HG03558 (cell line): Measurements from ENCODE around the gene TRAPPC6A.

Experiments
- ATAC-seq: cut with Tn5 transposase; IDR thresholded peaks from one replicate; pipeline ENCODE4 v1.9.1; 2021; ENCODE audit warnings: moderate number of reproducible peaks; ENCODE audit not compliant: unreplicated experiment; ENCODE audit errors: extremely low read depth

Gene TRAPPC6A, protein sequence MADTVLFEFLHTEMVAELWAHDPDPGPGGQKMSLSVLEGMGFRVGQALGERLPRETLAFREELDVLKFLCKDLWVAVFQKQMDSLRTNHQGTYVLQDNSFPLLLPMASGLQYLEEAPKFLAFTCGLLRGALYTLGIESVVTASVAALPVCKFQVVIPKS

GRCh38 chr19:45177817-45178261, at the start of gene TRAPPC6A:
Gene TRAPPC6A, minus strand, starts transcription at chr19:45178237. Its CDS starts 19 bp downstream, at chr19:45178218.
- no peak for ATAC-seq

- no peak for ATAC-seq
These were observed 46.6 kb upstream of the TRAPPC6A start for GRCh38 chr19:45224645-45225044.

DNA sequence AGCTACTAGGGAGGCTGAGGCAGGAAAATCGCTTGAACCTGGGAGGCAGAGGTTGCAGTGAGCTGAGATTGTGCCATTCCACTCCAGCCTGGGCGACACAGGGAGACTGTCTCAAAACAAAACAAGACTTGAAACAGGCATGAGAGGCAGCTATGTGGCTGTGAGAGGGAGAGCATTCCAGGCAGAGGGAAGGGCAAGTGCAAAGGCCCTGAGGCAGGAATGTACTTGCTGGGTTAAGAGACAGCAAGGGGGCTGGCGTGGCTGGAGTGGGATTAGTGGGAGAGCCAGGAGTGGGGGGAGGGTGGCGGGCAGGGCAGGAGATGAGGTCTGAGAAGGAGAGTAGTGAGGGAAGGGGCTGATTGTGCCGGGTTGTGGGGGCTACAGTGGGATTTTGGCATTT, 45.8 kb upstream of the TRAPPC6A start:
- ATAC-seq: no peak

DNA sequence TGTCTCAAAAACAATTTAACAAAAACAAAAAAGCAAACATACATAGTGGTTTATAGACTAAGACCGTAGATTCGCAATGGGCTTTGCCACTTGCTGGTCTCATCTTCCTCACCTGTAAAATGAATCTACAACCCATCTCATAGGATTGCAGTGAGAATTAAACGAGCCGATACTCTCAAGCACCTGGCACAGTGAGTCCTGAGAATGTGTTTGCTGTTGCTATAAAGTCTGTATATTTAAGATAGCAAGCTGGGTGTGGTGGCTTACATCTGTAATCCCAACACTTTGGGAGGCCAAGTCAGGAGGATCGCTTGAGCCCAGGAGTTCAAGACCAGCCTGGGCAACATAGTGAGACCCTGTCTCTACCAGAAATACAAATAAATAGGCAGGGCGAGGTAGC, 44.7 kb upstream of the TRAPPC6A start:
- no peak for ATAC-seq

- ATAC-seq: no peak
These were observed 41.1 kb upstream of the TRAPPC6A start for GRCh38 chr19:45218911-45219743.

GRCh38 chr19:45218426-45218825, 40.4 kb upstream of the TRAPPC6A start:
- no peak for ATAC-seq

GRCh38 chr19:45217957-45218334, 39.9 kb upstream of the TRAPPC6A start:
- no peak for ATAC-seq

GRCh38 chr19:45217193-45217956, 39.3 kb upstream of the TRAPPC6A start:
- ATAC-seq: no peak

- ATAC-seq: no peak
These were observed 38.6 kb upstream of the TRAPPC6A start for GRCh38 chr19:45216667-45217066.

GRCh38 chr19:45215391-45216191, 37.6 kb upstream of the TRAPPC6A start:
- no peak for ATAC-seq

DNA sequence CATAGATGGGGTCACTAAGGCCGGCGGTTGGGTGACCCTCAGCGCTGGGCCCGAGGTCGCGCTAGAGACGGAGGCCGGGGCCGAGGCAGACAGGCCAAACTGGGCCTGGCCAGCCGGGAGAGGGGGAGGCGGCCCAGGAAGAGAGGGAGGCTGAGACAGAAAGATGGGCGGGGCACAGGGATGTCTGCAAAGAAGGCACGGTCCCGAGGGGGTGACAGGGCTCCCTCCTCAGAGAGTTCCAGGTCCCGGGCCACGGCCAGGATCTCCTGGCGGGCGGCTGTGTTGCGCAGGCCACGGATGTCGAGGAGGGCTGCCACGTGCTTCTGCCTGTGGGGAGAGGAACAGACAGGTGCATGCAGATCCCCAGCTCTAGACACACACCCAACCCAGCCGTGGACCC, 35.0 kb upstream of the TRAPPC6A start:
- no peak for ATAC-seq

GRCh38 chr19:45211751-45212381, 33.8 kb upstream of the TRAPPC6A start:
- no peak for ATAC-seq

GRCh38 chr19:45206328-45206727, 28.3 kb upstream of the TRAPPC6A start:
- ATAC-seq: no peak

- ATAC-seq: no peak
These were observed 27.8 kb upstream of the TRAPPC6A start for GRCh38 chr19:45205810-45206209.

- no peak for ATAC-seq
These were observed 24.6 kb upstream of the TRAPPC6A start for GRCh38 chr19:45202637-45203036.

DNA sequence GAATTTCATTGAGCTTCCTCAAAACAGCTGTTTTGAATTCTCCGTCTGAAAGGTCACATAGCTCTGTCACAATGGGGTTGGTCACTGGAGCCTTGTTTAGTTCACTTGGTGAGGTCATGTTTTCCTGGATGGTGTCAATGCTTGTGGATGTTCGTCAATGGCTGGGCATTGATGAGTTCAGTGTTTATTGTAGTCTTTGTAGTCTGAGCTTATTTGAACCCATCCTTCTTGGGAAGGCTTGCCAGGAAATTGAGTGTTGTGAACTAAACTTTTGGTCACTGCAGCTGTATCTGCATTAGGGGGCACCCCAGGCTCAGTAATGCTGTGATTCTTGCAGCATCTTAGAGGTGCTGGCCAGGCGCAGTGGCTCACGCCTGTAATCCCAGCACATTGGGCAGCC, 22.5 kb upstream of the TRAPPC6A start:
- ATAC-seq: no peak

- ATAC-seq: no peak
These were observed 17.7 kb upstream of the TRAPPC6A start for GRCh38 chr19:45195764-45196163.

- ATAC-seq: no peak
These were observed 13.3 kb upstream of the TRAPPC6A start for GRCh38 chr19:45191375-45191774.

GRCh38 chr19:45189971-45190370, 11.9 kb upstream of the TRAPPC6A start:
- no peak for ATAC-seq
